ENCODE results near the gene TIMM23B.
"Not testable (repeated sequence)": the region's sequence is repeated elsewhere in the genome, so short reads cannot be mapped to it uniquely, and the experiment has no call there.

- not testable (repeated sequence) for TF ChIP-seq ZNF138 (tag by site-specific recombination; IDR thresholded peaks at IDR 0.05; ENCODE audit: borderline replicate concordance); ZNF121 (tag by site-specific recombination; IDR thresholded peaks at IDR 0.05); KLF9 (tag by site-specific recombination; IDR thresholded peaks at IDR 0.05; ENCODE audit: low read depth)
Measured at GRCh38 chr10:49977756-49978155, 35.9 kb downstream of the TIMM23B start.

Data from HEK293 (cell line).